Activated CD8-positive, alpha-beta memory T cell treated with anti-CD3 and anti-CD28 coated beads, Interleukin-2, amount 50 U/mL, for 48 hours (primary cell): Measurements from ENCODE around the gene PRDM4.

ENCODE experiments used
- DNase-seq: peaks from one replicate; pipeline ENCODE4 v3.0.0-alpha.2; 2020

PRDM4 gene

GRCh38 chr12:107684029-107684795 lies 76.7 kb downstream of the PRDM4 start:
- DNase-seq = no peak
